Liver (tissue), 9 donors: ENCODE measurements around the gene ANKRD44. TPM values are rescaled to one million over a fixed set of nuclear protein-coding genes. Genes with fewer than 3 reads are reported as not detected.

Experiments used
- DNase-seq: peaks from one replicate; pipeline ENCODE4 v3.0.0-alpha.2; 2017; ENCODE audit warnings: low spot score
- H3K27ac ChIP-seq, 2 donors: one replicate each; pipeline ENCODE4 v1.7.0; 2013; ENCODE audit warnings: inconsistent platforms in 2 of 2, low read length in 2 of 2, control low read depth in 1 of 2, low read depth in 1 of 2, mild to moderate bottlenecking in 1 of 2
- H3K27me3 ChIP-seq, 4 donors: one replicate each; pipeline versions ENCODE4 v1.6.1 to v1.7.0; 2013; ENCODE audit warnings: low read length in 3 of 4, inconsistent platforms in 1 of 4, mild to moderate bottlenecking in 1 of 4, moderate library complexity in 1 of 4; ENCODE audit not compliant: control insufficient read depth in 4 of 4, insufficient read depth in 4 of 4
- H3K36me3 ChIP-seq, 4 donors: one replicate each; pipeline versions ENCODE4 v1.6.1 to v1.7.0; 2013; ENCODE audit warnings: low read length in 3 of 4, mild to moderate bottlenecking in 3 of 4, low read depth in 1 of 4, moderate library complexity in 1 of 4; ENCODE audit not compliant: control insufficient read depth in 4 of 4, insufficient read depth in 3 of 4
- H3K4me1 ChIP-seq, 4 donors: one replicate each; pipeline versions ENCODE4 v1.6.1 to v1.7.0; 2013; ENCODE audit warnings: low read length in 3 of 4, mild to moderate bottlenecking in 3 of 4, moderate library complexity in 1 of 4; ENCODE audit not compliant: control insufficient read depth in 4 of 4, insufficient read depth in 4 of 4
- H3K4me3 ChIP-seq, 3 donors: one replicate each; pipeline versions ENCODE4 v1.6.1 to v1.7.0; 2013; ENCODE audit warnings: low read length in 3 of 3, control low read depth in 1 of 3, low read depth in 1 of 3, mild to moderate bottlenecking in 1 of 3
- H3K9ac ChIP-seq, 2 donors: one replicate each; pipeline ENCODE4 v1.7.0; 2013; ENCODE audit warnings: low read length in 2 of 2, mild to moderate bottlenecking in 2 of 2, moderate library complexity in 2 of 2, control low read depth in 1 of 2, low read depth in 1 of 2
- H3K9me3 ChIP-seq, 4 donors: one replicate each; pipeline versions ENCODE4 v1.6.1 to v1.7.0; 2013; ENCODE audit warnings: low read length in 3 of 4; ENCODE audit not compliant: control insufficient read depth in 4 of 4
- EGR1 ChIP-seq, 2 donors: IDR thresholded peaks; 2 replicates each; pipeline ENCODE4 v1.6.1; 2016 to 2018; ENCODE audit warnings: antibody characterized with exemption in 2 of 2, low read depth in 2 of 2
- FOXA1 ChIP-seq: IDR thresholded peaks from 2 replicates; pipeline ENCODE4 v1.6.1; 2016; ENCODE audit warnings: antibody characterized with exemption
- FOXA2 ChIP-seq: IDR thresholded peaks from 2 replicates; pipeline ENCODE4 v1.6.1; 2016; ENCODE audit warnings: antibody characterized with exemption
- HNF4A ChIP-seq, 2 donors: conservative IDR thresholded peaks; 2 replicates each; pipeline ENCODE4 v1.6.1; 2016; ENCODE audit warnings: antibody characterized with exemption in 2 of 2, mild to moderate bottlenecking in 2 of 2
- JUND ChIP-seq, 2 donors: IDR thresholded peaks; 2 replicates each; pipeline ENCODE4 v1.6.1; 2016; ENCODE audit warnings: antibody characterized with exemption in 2 of 2
- NR2F2 ChIP-seq: IDR thresholded peaks from 2 replicates; pipeline ENCODE4 v1.6.1; 2016; ENCODE audit warnings: antibody characterized with exemption
- SP1 ChIP-seq: IDR thresholded peaks from 2 replicates; pipeline ENCODE4 v1.6.1; 2018; ENCODE audit warnings: antibody characterized with exemption, mild to moderate bottlenecking
- TAF1 ChIP-seq: conservative IDR thresholded peaks from 2 replicates; pipeline ENCODE4 v1.6.1; 2016; ENCODE audit warnings: antibody characterized with exemption, mild to moderate bottlenecking
- YY1 ChIP-seq: IDR thresholded peaks from 2 replicates; pipeline ENCODE4 v1.6.1; 2016; ENCODE audit warnings: antibody characterized with exemption, mild to moderate bottlenecking
- WGBS: extraction: QIAGEN DNeasy Blood & Tissue Kit; methylation state at CpG from one replicate; pipeline ENCODE4 v1.1.7; 2013; 5-methylcytosine and 5-hydroxymethylcytosine counted together
- polyA plus RNA-seq, 2 donors: library from polyadenylated mRNA; stranded (reverse) in 1 of 2; unstranded in 1 of 2; fragments of 200-250 nt in 1 of 2; fragments of >200 nt in 1 of 2; fragmentation: Nextera tagmentation in 1 of 2; extraction: Ambion mirVana in 1 of 2; gene quantifications; one replicate each; pipeline versions ENCODE4 v1.2.1 to v1.2.3, GENCODE V29; 2013 to 2015
- total RNA-seq, 2 donors: library from RNA; depleted of rRNA; stranded (reverse); fragments of >200 nt; gene quantifications; one replicate each; pipeline ENCODE4 v1.2.3, GENCODE V29; 2014
- TF ChIP-seq, protein P1 (sequence below): IDR thresholded peaks from 2 replicates; pipeline ENCODE4 v1.6.1; 2016; ENCODE audit warnings: antibody characterized with exemption, mild to moderate bottlenecking
- TF ChIP-seq, protein P2 (sequence below): IDR thresholded peaks from 2 replicates; pipeline ENCODE4 v1.6.1; 2016; ENCODE audit warnings: antibody characterized with exemption
- TF ChIP-seq, protein P3 (sequence below): IDR thresholded peaks from 2 replicates; pipeline ENCODE4 v1.6.1; 2016; ENCODE audit warnings: antibody characterized with exemption
- TF ChIP-seq, protein P4 (sequence below): IDR thresholded peaks from 2 replicates; pipeline ENCODE4 v1.6.1; 2016; ENCODE audit warnings: antibody characterized with exemption
- TF ChIP-seq, protein P5 (sequence below): fragments of 150-350 bp; IDR thresholded peaks from 2 replicates; pipeline ENCODE4 v1.5.1; 2017; ENCODE audit warnings: improper control_type of control experiment, low read depth, low read length; ENCODE audit not compliant: missing input control
- donor health status: healthy.
- donor health status: healthy.
- donor health status: healthy.
- donor health status: healthy.
- donor health status: healthy.

ANKRD44 gene
- total and polyA plus RNA-seq, 4 donors: 3.8 to 18.2 (median 6.8) TPM

DNA sequence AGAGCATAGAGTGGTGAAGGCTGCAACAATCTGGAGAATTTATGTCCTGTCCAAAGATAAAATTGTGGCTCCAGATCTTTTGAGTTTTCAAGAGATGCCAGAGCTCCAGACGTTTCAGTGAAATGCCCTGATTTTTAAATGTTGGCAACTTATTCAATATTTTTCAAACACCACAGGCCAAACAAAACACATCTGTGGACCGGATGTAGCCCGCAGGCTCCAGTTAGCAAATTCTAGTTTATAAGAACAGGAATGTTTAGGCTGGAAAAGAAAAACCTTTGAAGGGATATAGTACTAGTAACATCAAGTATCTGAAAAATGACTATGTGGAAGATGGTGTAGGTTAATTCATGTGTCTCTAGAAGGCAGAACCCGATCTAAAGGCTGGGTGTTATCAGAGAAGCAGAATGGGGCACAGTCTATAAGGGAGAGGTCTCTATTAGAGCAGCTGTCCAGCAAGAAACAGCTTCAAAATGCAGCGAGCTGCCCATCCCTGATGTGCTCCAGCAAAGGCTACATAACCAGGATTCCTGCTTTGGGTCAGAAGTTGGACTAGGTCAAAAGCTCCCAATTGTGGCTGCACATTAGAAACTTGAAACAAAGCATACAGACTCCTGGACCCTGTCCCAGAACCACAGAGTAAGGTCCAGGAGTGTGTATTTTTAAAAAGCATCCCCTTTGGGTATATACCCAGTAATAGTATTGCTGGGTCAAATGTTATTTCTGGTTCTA lies 105.9 kb downstream of the ANKRD44 start:
- H3K27me3 ChIP-seq: no peaks in the 10 kb centered on the region
- H3K4me3 ChIP-seq: no peak overlapping the region
- no peak overlapping the region for H3K9ac ChIP-seq
- DNase-seq: no peak
- peaks cover 0 to 22% (median 3%) of the 10 kb centered on the region in 4 donors for H3K4me1 ChIP-seq
- H3K36me3 ChIP-seq: no peaks in the 10 kb centered on the region
- WGBS: 70% methylated on average over 5 of the region's 5 CpGs
- peak overlapping the region in 1 of 2 donors; percentile 21 for H3K27ac ChIP-seq
- no peak for TF ChIP-seq FOXA2
- TF ChIP-seq HNF4A (conservative IDR thresholded peaks at IDR 0.05): peak; percentile 59
- H3K9me3 ChIP-seq: no peaks in the 10 kb centered on the region

DNA sequence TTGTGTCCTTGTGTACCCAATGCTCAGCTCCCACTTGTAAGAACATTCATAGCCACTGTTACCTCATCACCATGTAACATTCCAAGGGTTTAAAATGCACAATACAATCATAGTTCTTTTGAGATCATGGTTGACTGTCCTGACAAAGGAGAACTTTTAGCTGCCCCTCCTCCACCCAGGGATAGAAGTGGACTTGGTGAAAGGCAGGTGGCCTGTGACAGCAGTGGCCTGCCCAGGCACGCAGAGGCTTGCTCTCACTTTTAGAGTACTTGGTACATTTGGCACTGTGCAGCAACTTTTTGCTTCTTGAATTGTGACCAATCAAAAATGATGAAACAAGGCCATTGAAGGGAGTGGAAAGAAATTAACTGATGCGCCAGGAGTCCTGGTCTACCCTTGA lies 108.7 kb downstream of the ANKRD44 start:
- TF ChIP-seq, protein P1, sequence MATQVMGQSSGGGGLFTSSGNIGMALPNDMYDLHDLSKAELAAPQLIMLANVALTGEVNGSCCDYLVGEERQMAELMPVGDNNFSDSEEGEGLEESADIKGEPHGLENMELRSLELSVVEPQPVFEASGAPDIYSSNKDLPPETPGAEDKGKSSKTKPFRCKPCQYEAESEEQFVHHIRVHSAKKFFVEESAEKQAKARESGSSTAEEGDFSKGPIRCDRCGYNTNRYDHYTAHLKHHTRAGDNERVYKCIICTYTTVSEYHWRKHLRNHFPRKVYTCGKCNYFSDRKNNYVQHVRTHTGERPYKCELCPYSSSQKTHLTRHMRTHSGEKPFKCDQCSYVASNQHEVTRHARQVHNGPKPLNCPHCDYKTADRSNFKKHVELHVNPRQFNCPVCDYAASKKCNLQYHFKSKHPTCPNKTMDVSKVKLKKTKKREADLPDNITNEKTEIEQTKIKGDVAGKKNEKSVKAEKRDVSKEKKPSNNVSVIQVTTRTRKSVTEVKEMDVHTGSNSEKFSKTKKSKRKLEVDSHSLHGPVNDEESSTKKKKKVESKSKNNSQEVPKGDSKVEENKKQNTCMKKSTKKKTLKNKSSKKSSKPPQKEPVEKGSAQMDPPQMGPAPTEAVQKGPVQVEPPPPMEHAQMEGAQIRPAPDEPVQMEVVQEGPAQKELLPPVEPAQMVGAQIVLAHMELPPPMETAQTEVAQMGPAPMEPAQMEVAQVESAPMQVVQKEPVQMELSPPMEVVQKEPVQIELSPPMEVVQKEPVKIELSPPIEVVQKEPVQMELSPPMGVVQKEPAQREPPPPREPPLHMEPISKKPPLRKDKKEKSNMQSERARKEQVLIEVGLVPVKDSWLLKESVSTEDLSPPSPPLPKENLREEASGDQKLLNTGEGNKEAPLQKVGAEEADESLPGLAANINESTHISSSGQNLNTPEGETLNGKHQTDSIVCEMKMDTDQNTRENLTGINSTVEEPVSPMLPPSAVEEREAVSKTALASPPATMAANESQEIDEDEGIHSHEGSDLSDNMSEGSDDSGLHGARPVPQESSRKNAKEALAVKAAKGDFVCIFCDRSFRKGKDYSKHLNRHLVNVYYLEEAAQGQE: no peak
- no peak for TF ChIP-seq FOXA1
- no peak for TF ChIP-seq EGR1 (IDR thresholded peaks at IDR 0.05; ENCODE audit: low read depth in 2 of 2)
- TF ChIP-seq, protein P2, sequence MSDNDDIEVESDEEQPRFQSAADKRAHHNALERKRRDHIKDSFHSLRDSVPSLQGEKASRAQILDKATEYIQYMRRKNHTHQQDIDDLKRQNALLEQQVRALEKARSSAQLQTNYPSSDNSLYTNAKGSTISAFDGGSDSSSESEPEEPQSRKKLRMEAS: no peak
- no peak for TF ChIP-seq HNF4A (conservative IDR thresholded peaks at IDR 0.05)
- TF ChIP-seq, protein P3, sequence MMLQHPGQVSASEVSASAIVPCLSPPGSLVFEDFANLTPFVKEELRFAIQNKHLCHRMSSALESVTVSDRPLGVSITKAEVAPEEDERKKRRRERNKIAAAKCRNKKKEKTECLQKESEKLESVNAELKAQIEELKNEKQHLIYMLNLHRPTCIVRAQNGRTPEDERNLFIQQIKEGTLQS: no peak
- no peak for TF ChIP-seq FOXA2
- no peak for TF ChIP-seq JUND (IDR thresholded peaks at IDR 0.05)
- TF ChIP-seq YY1: no peak
- TF ChIP-seq, protein P4, sequence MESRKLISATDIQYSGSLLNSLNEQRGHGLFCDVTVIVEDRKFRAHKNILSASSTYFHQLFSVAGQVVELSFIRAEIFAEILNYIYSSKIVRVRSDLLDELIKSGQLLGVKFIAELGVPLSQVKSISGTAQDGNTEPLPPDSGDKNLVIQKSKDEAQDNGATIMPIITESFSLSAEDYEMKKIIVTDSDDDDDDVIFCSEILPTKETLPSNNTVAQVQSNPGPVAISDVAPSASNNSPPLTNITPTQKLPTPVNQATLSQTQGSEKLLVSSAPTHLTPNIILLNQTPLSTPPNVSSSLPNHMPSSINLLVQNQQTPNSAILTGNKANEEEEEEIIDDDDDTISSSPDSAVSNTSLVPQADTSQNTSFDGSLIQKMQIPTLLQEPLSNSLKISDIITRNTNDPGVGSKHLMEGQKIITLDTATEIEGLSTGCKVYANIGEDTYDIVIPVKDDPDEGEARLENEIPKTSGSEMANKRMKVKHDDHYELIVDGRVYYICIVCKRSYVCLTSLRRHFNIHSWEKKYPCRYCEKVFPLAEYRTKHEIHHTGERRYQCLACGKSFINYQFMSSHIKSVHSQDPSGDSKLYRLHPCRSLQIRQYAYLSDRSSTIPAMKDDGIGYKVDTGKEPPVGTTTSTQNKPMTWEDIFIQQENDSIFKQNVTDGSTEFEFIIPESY: no peak
- TF ChIP-seq NR2F2: no peak
- no peak for TF ChIP-seq TAF1
- TF ChIP-seq, protein P5, sequence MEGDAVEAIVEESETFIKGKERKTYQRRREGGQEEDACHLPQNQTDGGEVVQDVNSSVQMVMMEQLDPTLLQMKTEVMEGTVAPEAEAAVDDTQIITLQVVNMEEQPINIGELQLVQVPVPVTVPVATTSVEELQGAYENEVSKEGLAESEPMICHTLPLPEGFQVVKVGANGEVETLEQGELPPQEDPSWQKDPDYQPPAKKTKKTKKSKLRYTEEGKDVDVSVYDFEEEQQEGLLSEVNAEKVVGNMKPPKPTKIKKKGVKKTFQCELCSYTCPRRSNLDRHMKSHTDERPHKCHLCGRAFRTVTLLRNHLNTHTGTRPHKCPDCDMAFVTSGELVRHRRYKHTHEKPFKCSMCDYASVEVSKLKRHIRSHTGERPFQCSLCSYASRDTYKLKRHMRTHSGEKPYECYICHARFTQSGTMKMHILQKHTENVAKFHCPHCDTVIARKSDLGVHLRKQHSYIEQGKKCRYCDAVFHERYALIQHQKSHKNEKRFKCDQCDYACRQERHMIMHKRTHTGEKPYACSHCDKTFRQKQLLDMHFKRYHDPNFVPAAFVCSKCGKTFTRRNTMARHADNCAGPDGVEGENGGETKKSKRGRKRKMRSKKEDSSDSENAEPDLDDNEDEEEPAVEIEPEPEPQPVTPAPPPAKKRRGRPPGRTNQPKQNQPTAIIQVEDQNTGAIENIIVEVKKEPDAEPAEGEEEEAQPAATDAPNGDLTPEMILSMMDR: no peak
- no peak for TF ChIP-seq SP1
- H3K27me3 ChIP-seq: no peaks in the 10 kb centered on the region
- H3K9me3 ChIP-seq: no peaks in the 10 kb centered on the region
- no peak overlapping the region for H3K27ac ChIP-seq
- DNase-seq: no peak
- no peak overlapping the region for H3K4me3 ChIP-seq
- H3K4me1 ChIP-seq: peaks cover 0 to 13% (median 3%) of the 10 kb centered on the region in 4 donors
- H3K9ac ChIP-seq: no peak overlapping the region
- 98% methylated on average over 2 of the region's 2 CpGs for WGBS
- H3K36me3 ChIP-seq: no peaks in the 10 kb centered on the region
